ENCODE results near the gene DECR2.
A peak's percentile ranks its signal among the peaks of the same experiment; 100 is the strongest.

GRCh38 chr16:425082-425718 is 23.5 kb downstream of the DECR2 start, which contains the start of gene RAB11FIP3:
- peak; percentile 73 for TF ChIP-seq POLR2A (IDR thresholded peaks at IDR 0.05; ENCODE audit: low read length)
- TF ChIP-seq GATA1 (IDR thresholded peaks at IDR 0.05; ENCODE audit: low read depth, low read length), result no peak
